Brain pericyte (primary cell): ENCODE data around the gene A2ML1.
"Not testable (repeated sequence)": the region's sequence is repeated elsewhere in the genome, so short reads cannot be mapped to it uniquely, and the experiment has no call there.

Experiments used
- DNase-seq: peaks from one replicate; pipeline ENCODE4 v3.0.0-alpha.2; 2012; ENCODE audit warnings: low read depth, low spot score

The A2ML1 gene

GRCh38 chr12:8852119-8852518, 29.7 kb downstream of the A2ML1 start:
- DNase-seq, result no peak

- DNase-seq, result no peak
These were observed 33.5 kb downstream of the A2ML1 start for GRCh38 chr12:8855891-8856290.

GRCh38 chr12:8859448-8859847, 37.0 kb downstream of the A2ML1 start:
- not testable (repeated sequence) for DNase-seq

- DNase-seq, result no peak
These were observed 37.9 kb downstream of the A2ML1 start for GRCh38 chr12:8860165-8860961.

GRCh38 chr12:8866429-8866828, 44.0 kb downstream of the A2ML1 start:
- no peak for DNase-seq

GRCh38 chr12:8867009-8867408, 44.6 kb downstream of the A2ML1 start:
- DNase-seq, result no peak

- DNase-seq, result no peak
These were observed 45.4 kb downstream of the A2ML1 start for GRCh38 chr12:8867786-8868185.

GRCh38 chr12:8870586-8870985, 48.2 kb downstream of the A2ML1 start:
- DNase-seq, result no peak

GRCh38 chr12:8871068-8871467, 48.6 kb downstream of the A2ML1 start:
- DNase-seq, result no peak

GRCh38 chr12:8876887-8877286, 54.5 kb downstream of the A2ML1 start:
- DNase-seq, result no peak

GRCh38 chr12:8886502-8887284, 64.3 kb downstream of the A2ML1 start:
- DNase-seq, result no peak

GRCh38 chr12:8887285-8887715, 64.9 kb downstream of the A2ML1 start:
- DNase-seq, result no peak

GRCh38 chr12:8890313-8891085, 68.1 kb downstream of the A2ML1 start:
- DNase-seq, result no peak

GRCh38 chr12:8891976-8892375, 69.6 kb downstream of the A2ML1 start:
- DNase-seq, result no peak

GRCh38 chr12:8894378-8894777, 72.0 kb downstream of the A2ML1 start:
- DNase-seq, result no peak

GRCh38 chr12:8894986-8895385, 72.6 kb downstream of the A2ML1 start:
- DNase-seq, result no peak

GRCh38 chr12:8897081-8897480, 74.7 kb downstream of the A2ML1 start:
- DNase-seq, result no peak

- DNase-seq, result no peak
These were observed 77.4 kb downstream of the A2ML1 start for GRCh38 chr12:8899830-8900229.

- not testable (repeated sequence) for DNase-seq
These were observed 80.3 kb downstream of the A2ML1 start for GRCh38 chr12:8902703-8903102.

GRCh38 chr12:8903646-8904045, 81.2 kb downstream of the A2ML1 start:
- no peak for DNase-seq

- no peak for DNase-seq
These were observed 82.2 kb downstream of the A2ML1 start for GRCh38 chr12:8904665-8905064.

- DNase-seq, result no peak
These were observed 83.1 kb downstream of the A2ML1 start for GRCh38 chr12:8905546-8905945.
